DOHH2 (cell line): Measurements from ENCODE around the gene F8A2.
"Not testable (repeated sequence)": the region's sequence is repeated elsewhere in the genome, so short reads cannot be mapped to it uniquely, and the experiment has no call there.

Experiments used
- EZH2phosphoT487 ChIP-seq: fragments of 200-600 bp; sonication (generic); IDR thresholded peaks from 2 replicates; pipeline ENCODE4 v1.6.1; 2017; ENCODE audit warnings: borderline replicate concordance, mild to moderate bottlenecking, antibody characterized with exemption, low read length, moderate library complexity, mixed read lengths
- TF ChIP-seq, protein P1 (sequence below): fragments of 200-600 bp; sonication (generic); IDR thresholded peaks from one replicate; pipeline ENCODE4 v1.5.1; 2014; ENCODE audit warnings: antibody characterized with exemption, mild to moderate bottlenecking, low read depth, low read length; ENCODE audit not compliant: poor library complexity, severe bottlenecking

DNA sequence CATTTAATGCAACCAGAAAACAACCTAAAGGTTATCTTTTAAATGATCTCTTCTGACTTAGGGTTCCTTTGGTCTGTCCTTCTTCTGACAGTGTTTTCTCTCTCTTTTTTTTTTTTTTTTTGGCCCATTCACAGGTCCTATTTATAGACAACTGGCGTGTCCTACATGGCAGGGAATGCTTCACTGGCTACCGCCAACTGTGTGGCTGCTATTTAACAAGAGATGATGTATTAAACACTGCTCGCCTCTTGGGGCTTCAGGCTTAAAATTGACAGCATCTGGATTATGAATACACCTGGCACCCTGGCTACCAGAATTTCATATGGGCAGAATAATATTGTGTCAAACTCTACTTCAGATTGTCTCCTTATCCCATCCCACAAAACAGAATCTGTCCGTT is 32.4 kb upstream of the F8A2 start:
- TF ChIP-seq, protein P1, sequence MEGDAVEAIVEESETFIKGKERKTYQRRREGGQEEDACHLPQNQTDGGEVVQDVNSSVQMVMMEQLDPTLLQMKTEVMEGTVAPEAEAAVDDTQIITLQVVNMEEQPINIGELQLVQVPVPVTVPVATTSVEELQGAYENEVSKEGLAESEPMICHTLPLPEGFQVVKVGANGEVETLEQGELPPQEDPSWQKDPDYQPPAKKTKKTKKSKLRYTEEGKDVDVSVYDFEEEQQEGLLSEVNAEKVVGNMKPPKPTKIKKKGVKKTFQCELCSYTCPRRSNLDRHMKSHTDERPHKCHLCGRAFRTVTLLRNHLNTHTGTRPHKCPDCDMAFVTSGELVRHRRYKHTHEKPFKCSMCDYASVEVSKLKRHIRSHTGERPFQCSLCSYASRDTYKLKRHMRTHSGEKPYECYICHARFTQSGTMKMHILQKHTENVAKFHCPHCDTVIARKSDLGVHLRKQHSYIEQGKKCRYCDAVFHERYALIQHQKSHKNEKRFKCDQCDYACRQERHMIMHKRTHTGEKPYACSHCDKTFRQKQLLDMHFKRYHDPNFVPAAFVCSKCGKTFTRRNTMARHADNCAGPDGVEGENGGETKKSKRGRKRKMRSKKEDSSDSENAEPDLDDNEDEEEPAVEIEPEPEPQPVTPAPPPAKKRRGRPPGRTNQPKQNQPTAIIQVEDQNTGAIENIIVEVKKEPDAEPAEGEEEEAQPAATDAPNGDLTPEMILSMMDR: not testable (repeated sequence)
- TF ChIP-seq EZH2phosphoT487: not testable (repeated sequence)
